Kidney epithelial cell (primary cell): ENCODE measurements around the gene DFFA. TPM values are rescaled to one million over a fixed set of nuclear protein-coding genes. Genes with fewer than 3 reads are reported as not detected.
"Not testable (repeated sequence)": the region's sequence is repeated elsewhere in the genome, so short reads cannot be mapped to it uniquely, and the experiment has no call there.

Experiments
- DNase-seq: peaks from one replicate; pipeline ENCODE4 v3.0.0-alpha.2; 2010; ENCODE audit warnings: low read depth
- H3K27me3 ChIP-seq: 2 replicates; pipeline ENCODE4 v1.6.0; 2011; ENCODE audit warnings: low read length; ENCODE audit not compliant: control insufficient read depth, insufficient read depth
- H3K36me3 ChIP-seq: 2 replicates; pipeline ENCODE4 v1.5.1; 2011; ENCODE audit warnings: low read length; ENCODE audit not compliant: control insufficient read depth, insufficient read depth
- H3K4me3 ChIP-seq: 2 replicates; pipeline ENCODE4 v1.5.1; 2011; ENCODE audit warnings: low read depth, mild to moderate bottlenecking, control low read depth, low read length
- CTCF ChIP-seq: IDR thresholded peaks from 2 replicates; pipeline ENCODE4 v1.5.1; 2011; ENCODE audit warnings: mild to moderate bottlenecking, moderate library complexity, low read length, control low read depth, inconsistent platforms; ENCODE audit not compliant: insufficient read depth, poor library complexity, severe bottlenecking
- total RNA-seq: library from RNA; depleted of rRNA; stranded (reverse); fragments of >200 nt; gene quantifications from 2 replicates; pipeline ENCODE4 v1.2.3, GENCODE V29; 2015

The DFFA gene
- total RNA-seq, 1 donor from 2014 or later = 68.4 TPM

GRCh38 chr1:10459184-10459583 lies 13.1 kb downstream of the DFFA start:
- H3K36me3 ChIP-seq = peaks cover 1% of the 10 kb centered on the region
- peak; percentile 88 for DNase-seq
- TF ChIP-seq CTCF = no peak

GRCh38 chr1:10457875-10458274 lies 14.5 kb downstream of the DFFA start:
- Histone ChIP-seq H3K36me3 (no peaks in the 10 kb centered on the region), H3K4me3 (no peak overlapping the region), H3K27me3 (no peaks in the 10 kb centered on the region)
- no peak for DNase-seq
- no peak for TF ChIP-seq CTCF

More at GRCh38 chr1:10459184-10459583, 13.1 kb downstream of the DFFA start:
- H3K27me3 ChIP-seq = no peaks in the 10 kb centered on the region
- H3K4me3 ChIP-seq = no peak overlapping the region

- DNase-seq, H3K4me3 ChIP-seq, H3K27me3 ChIP-seq, H3K36me3 ChIP-seq: not testable (repeated sequence)
These were observed 14.9 kb downstream of the DFFA start for GRCh38 chr1:10457462-10457861.

GRCh38 chr1:10456661-10457060 lies 15.7 kb downstream of the DFFA start:
- DNase-seq = no peak
- Histone ChIP-seq H3K27me3 (no peaks in the 10 kb centered on the region), H3K4me3 (no peak overlapping the region), H3K36me3 (no peaks in the 10 kb centered on the region)
- no peak for TF ChIP-seq CTCF

- no peak for TF ChIP-seq CTCF
- Histone ChIP-seq H3K4me3 (no peak overlapping the region), H3K36me3 (no peaks in the 10 kb centered on the region), H3K27me3 (no peaks in the 10 kb centered on the region)
- no peak for DNase-seq
These were observed 16.3 kb downstream of the DFFA start for GRCh38 chr1:10456048-10456447.

- no peak for DNase-seq
- Histone ChIP-seq H3K4me3 (no peak overlapping the region), H3K27me3 (no peaks in the 10 kb centered on the region), H3K36me3 (no peaks in the 10 kb centered on the region)
- no peak for TF ChIP-seq CTCF
These were observed 21.0 kb downstream of the DFFA start for GRCh38 chr1:10451287-10451686.
